Renal cortical epithelial cell (primary cell): ENCODE results near the gene SCN2B. TPM values are rescaled to one million over a fixed set of nuclear protein-coding genes. Genes with fewer than 3 reads are reported as not detected.

Source experiments
- DNase-seq: peaks from one replicate; pipeline ENCODE4 v3.0.0-alpha.2; 2011; ENCODE audit warnings: low read depth
- total RNA-seq: library from RNA; depleted of rRNA; stranded (reverse); fragments of >200 nt; gene quantifications from 2 replicates; pipeline ENCODE4 v1.2.3, GENCODE V29; 2014

SCN2B gene
- total RNA-seq, 1 donor from 2014 or later = 1.2 TPM

GRCh38 chr11:118175031-118175992 is 1.1 kb downstream of the SCN2B start:
- DNase-seq = peak; percentile 92

GRCh38 chr11:118174006-118174567 is 2.4 kb downstream of the SCN2B start:
- DNase-seq = no peak

DNA sequence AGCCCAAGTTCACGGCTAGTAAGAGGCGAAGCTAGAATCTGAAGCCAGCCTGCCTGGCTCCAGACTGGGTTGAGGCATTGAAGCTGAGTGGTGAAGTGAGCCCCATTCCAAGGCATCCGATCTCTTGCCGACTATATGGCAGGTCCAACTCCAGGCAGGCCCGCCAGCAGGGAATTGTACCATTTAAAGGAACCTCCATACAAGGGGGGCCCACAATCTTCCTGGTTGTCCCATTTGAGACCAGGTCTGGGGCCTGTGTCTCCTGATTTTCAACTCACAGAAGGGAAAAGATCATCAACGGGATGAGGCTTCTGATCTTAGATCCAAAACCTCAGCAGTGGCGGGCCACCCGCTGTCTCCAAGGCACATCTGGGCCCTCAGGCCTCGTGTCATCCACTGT is 4.1 kb downstream of the SCN2B start:
- no peak for DNase-seq

GRCh38 chr11:118171269-118172062 is 5.0 kb downstream of the SCN2B start:
- peak; percentile 32 for DNase-seq

DNA sequence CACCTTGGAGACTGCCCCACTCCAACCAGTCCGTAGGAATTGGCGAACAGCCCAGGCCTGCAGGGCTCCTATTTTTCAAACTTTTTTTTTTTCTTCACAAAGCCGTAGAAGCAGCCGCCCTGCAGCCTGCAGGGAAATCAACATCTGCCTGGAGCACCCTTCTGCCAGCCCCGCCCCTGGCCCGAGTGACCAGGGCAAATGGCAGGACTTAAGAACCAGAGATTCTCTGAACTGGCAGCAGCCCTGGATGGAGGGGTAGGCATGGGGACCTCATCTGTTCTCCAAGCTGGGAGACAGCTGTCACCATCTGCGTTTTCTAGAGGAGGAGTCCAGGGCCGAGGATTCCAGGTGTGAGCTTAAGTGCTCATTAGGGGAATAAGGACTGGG is 5.6 kb downstream of the SCN2B start:
- DNase-seq = no peak

- DNase-seq = no peak
These were observed 6.2 kb downstream of the SCN2B start for GRCh38 chr11:118170231-118170630.

DNA sequence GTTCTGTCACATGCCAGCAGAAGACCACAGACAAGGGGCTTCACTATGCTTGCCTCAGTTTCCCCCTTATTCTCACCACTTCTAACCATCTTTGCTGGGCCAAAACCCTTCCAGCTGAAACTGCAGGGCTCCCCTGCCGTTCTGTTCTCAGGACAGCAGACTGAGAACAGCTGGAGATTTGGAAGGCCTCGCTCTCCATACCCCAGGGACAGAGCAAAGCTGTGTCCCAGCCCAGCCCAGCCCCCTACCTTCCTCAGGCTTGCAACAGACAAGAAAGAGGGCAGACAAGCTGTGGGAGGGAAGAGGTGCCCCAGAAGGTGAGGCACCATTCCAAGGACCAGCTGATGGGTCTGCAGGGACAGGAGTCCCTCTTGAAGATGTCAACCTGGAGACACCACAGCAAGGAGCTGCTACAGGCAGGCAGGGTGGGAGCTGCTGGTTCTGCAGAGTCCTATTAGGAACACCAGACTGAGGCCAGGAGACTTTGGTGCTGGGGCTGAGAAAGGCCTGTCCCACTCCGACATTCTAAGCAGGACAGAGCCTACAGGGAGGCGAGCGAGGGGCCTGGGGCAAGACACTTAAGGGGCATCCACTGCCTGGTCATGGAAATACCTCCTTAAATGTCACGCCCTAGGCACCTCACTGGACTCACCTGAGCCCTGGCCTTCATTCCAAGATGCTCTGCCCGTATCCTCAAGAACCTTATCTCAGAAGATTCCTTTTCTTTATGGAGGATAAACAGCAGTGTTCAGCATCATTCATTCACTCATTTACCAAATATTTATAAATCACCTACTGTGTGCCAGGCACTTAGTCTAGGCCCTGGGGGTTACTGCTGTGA is 6.9 kb downstream of the SCN2B start:
- DNase-seq = no peak

DNA sequence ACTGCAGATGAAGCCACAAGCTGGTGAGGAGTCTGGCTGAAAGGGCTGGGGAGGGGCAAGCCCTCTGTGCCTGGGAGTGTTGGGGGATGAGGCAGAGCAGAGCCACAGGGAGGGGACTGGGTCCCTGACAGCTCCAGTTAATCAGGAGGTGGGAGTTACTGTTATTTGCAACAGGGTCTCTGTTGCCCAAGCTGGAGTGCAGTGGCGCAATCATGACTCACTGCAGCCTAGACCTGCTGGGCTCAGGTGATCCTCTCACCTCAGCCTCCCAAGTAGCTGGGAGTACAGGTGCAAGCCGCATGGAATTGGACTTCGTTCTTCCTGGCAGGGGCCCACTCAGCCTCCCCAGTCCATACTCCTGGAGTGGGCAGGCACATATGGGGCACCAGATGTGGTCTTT is 7.7 kb downstream of the SCN2B start:
- DNase-seq = no peak

DNA sequence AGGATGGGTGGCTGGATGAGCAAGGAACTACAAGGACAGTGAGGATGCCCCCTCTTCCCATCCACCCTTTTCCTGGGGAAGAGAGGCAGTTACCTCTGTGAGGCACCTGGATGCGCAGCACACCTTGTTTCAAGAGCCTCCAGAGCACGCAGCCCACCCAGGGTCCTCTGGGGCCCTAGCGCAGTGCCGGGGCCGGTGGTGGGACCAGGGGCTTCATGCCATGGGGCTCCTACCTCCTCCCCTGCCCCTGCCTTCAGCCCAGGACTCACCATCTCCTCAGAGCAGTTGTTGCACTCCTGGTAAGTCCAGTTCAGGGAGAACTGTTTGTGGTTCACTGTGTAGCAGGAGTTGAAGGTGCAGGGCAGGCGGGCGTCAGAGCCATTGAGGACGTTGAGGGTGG is 8.1 kb downstream of the SCN2B start:
- no peak for DNase-seq

DNA sequence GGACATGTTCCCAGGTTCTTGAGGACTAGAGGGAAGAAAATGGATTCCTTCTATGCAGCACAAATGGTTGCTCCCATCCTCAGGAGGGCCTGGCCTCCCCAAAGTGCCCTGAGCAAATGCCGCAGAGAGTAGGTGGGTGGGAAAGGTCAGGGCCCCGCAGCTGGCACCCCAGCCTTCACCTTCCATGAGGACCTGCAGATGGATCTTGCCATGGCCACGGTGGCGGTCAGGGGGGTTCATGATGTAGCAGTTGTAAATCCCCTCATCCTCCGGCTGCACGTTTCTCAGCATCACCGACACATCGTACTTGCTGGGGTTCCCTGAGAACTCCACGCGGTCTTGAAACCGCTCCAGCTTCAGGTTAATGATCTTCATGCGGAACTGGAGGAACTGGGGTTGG is 8.5 kb downstream of the SCN2B start:
- no peak for DNase-seq

DNA sequence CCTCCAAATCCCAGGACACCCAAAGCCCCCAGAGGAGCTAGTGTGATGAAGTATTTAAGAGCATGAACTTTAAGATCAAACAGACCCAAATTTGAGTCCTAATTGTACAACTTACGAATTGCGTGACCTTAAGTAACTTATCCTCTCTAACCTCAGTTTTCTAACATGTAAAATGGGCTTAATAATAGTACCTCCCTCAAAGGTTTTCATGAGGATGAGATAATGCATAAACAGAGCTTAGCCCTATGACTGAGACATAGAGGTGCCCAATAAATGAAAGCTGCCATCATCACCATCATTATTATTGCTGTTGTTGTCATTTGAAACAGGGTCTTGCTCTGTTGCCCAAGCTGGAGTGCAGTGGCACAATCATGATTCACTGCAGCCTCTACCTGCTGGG is 9.2 kb downstream of the SCN2B start:
- DNase-seq = no peak

DNA sequence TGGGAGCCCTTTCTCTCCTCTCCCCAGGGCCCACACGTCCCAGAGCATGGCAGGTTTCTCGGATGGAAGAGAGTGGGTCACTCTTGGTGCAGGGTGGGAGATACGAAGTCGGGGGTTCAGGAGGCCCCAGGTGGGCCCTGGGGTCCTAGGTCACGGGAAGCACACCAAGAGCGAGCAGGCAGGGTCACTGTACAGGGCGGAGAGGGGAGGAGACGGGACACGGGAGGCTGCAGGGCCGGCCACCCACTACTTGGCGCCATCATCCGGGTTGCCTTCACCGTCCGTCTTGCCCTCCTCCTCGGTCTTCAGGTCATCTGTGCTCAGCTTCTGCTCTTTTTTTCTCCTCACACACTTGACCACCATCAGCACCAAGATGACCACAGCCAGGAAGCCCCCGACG is 9.8 kb downstream of the SCN2B start:
- no peak for DNase-seq

GRCh38 chr11:118164885-118165284 is 11.6 kb downstream of the SCN2B start:
- DNase-seq = no peak

DNA sequence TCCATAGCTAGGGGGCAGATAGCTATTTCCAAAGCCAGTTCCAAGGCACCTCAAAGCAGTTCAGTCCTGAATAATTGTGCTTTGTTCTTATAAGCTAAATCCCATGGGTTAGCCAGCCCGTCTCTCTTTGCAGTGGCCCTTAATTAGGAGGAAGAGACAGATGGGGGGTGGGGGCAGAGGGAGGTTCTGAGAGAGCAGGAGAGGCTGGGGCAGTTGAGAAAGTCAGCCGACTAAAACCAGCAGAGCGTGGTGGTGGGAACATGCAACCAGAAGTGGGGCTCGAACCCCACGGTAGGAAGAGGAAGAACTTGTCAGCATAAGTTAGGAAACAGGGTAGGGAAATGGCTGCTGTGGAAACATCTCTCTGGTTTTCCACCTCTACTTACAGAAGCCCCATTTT is 12.9 kb downstream of the SCN2B start:
- DNase-seq = no peak

GRCh38 chr11:118162846-118163245 is 13.6 kb downstream of the SCN2B start:
- no peak for DNase-seq

GRCh38 chr11:118161786-118162185 is 14.7 kb downstream of the SCN2B start:
- no peak for DNase-seq

- no peak for DNase-seq
These were observed 19.1 kb downstream of the SCN2B start for GRCh38 chr11:118157186-118157895.

- no peak for DNase-seq
These were observed 19.8 kb downstream of the SCN2B start for GRCh38 chr11:118156531-118157185.

DNA sequence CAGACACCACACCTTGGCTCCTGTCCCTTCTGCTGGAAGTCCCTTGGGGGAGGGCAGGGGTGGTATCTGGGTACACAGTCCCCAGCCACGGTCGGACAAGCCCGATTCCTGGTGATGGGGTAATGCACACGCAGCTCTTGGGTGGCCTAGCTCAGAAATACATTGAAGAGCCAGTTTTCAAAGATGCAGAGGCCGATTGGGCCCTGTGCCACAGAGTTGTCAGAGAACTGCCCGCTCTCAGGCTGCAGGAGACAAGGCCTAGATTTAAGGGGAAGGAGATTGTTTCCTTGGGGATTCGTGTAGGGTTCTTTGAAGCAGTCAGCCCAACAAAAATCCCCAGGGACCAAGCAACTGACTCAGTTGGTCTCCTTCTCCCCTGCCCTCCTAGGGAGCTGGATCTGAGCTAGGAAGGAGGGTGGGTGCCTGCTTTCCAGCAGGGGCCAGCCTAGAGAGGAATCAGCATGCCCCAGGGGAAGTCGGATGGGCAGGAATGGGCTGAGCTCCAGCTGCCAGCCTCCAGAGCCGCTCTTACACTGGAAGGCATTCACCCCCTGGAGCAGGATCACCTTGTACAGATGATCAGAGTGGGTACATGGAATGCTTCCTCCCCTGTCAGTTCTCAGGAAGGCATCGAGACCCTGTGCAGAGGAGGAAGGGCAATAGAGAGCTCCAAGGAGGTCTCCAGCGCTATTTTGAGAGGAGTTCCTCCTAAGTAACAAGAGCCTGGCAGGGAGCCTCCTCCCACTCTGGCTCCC is 20.5 kb downstream of the SCN2B start:
- no peak for DNase-seq

- no peak for DNase-seq
These were observed 21.8 kb downstream of the SCN2B start for GRCh38 chr11:118154641-118155040.
